Measurements from ENCODE around the gene ZP4. TPM values are rescaled to one million over a fixed set of nuclear protein-coding genes. Genes with fewer than 3 reads are reported as not detected.
A peak's percentile ranks its signal among the peaks of the same experiment; 100 is the strongest.

Gene ZP4
- total and polyA plus RNA-seq, 2 of the 13 experiments (the other 11 are each of a cell fraction or from before 2014, with no cell fraction given): not detected

- no peak for TF ChIP-seq CCAR2 (optimal IDR thresholded peaks at IDR 0.05; ENCODE audit: low read depth, low read length)
- no peak for TF ChIP-seq ZZZ3 (CRISPR knock-in tag; IDR thresholded peaks at IDR 0.05; ENCODE audit: borderline replicate concordance)
- peak; percentile 62; the same call in 1 of the 2 replicates for TF ChIP-seq ZMAT3 (CRISPR knock-in tag; conservative IDR thresholded peaks at IDR 0.05)
- no peak for TF ChIP-seq ZNF17 (CRISPR knock-in tag; IDR thresholded peaks at IDR 0.05)
- TF ChIP-seq ZNF83 (CRISPR knock-in tag; IDR thresholded peaks at IDR 0.05; ENCODE audit: borderline replicate concordance): no peak
- no peak for TF ChIP-seq HNRNPL (IDR thresholded peaks at IDR 0.05; ENCODE audit: low read depth, low read length)
- TF ChIP-seq HOXA7 (CRISPR knock-in tag; IDR thresholded peaks at IDR 0.05): no peak
- TF ChIP-seq ARNT2 (CRISPR knock-in tag; IDR thresholded peaks at IDR 0.05; ENCODE audit: low read depth): peak; percentile 80
- no peak for TF ChIP-seq ZNF484 (CRISPR knock-in tag; IDR thresholded peaks at IDR 0.05; ENCODE audit: borderline replicate concordance, low read depth)
- no peak for TF ChIP-seq THYN1 (CRISPR knock-in tag; IDR thresholded peaks at IDR 0.05; ENCODE audit: borderline replicate concordance, low read depth)
- no peak for TF ChIP-seq SIN3B (IDR thresholded peaks at IDR 0.05; ENCODE audit: low read length)
- no peak for TF ChIP-seq RARG (CRISPR knock-in tag; IDR thresholded peaks at IDR 0.05; ENCODE audit: low read depth)
- TF ChIP-seq ZNF75D (CRISPR knock-in tag; IDR thresholded peaks at IDR 0.05; ENCODE audit: borderline replicate concordance): no peak
- TF ChIP-seq ISL2 (CRISPR knock-in tag; IDR thresholded peaks at IDR 0.05): peak; percentile 74
- TF ChIP-seq ZNF546 (CRISPR knock-in tag; conservative IDR thresholded peaks at IDR 0.05): no peak
- no peak for TF ChIP-seq FOSL1 (CRISPR knock-in tag; IDR thresholded peaks at IDR 0.05; ENCODE audit: borderline replicate concordance)
- no peak for TF ChIP-seq GPN1 (CRISPR knock-in tag; IDR thresholded peaks at IDR 0.05; ENCODE audit: borderline replicate concordance)
- no peak for TF ChIP-seq MAFK (conservative IDR thresholded peaks at IDR 0.05 in 1 of 2, IDR thresholded peaks at IDR 0.05 in 1 of 2; ENCODE audit: low read length in 2 of 2)
- TF ChIP-seq NFIC (IDR thresholded peaks at IDR 0.05; ENCODE audit: low read length): peak; percentile 81
- TF ChIP-seq ZNF432 (CRISPR knock-in tag; IDR thresholded peaks at IDR 0.05; ENCODE audit: borderline replicate concordance): no peak
- no peak for TF ChIP-seq MED13 (CRISPR knock-in tag; IDR thresholded peaks at IDR 0.05)
- no peak for TF ChIP-seq REXO4 (CRISPR knock-in tag; IDR thresholded peaks at IDR 0.05; ENCODE audit: borderline replicate concordance)
- 0 out of 2 replicates have a peak, but pooled peaks have one; percentile 26 for TF ChIP-seq ZNF772 (CRISPR knock-in tag; IDR thresholded peaks at IDR 0.05)
- TF ChIP-seq ZNF329 (CRISPR knock-in tag; IDR thresholded peaks at IDR 0.05; ENCODE audit: low read depth): no peak
- 0 out of 2 replicates have a peak, but pooled peaks have one; percentile 38 for TF ChIP-seq ZNF614 (CRISPR knock-in tag; IDR thresholded peaks at IDR 0.05; ENCODE audit: borderline replicate concordance)
- TF ChIP-seq KDM6A (CRISPR knock-in tag; IDR thresholded peaks at IDR 0.05; ENCODE audit: low read depth): no peak
- TF ChIP-seq ZNF501 (CRISPR knock-in tag; IDR thresholded peaks at IDR 0.05): peak; percentile 84
- TF ChIP-seq AHR (CRISPR knock-in tag; IDR thresholded peaks at IDR 0.05): 0 out of 2 replicates have a peak, but pooled peaks have one; percentile 70
- no peak for TF ChIP-seq ZNF703 (CRISPR knock-in tag; IDR thresholded peaks at IDR 0.05; ENCODE audit: borderline replicate concordance)
- TF ChIP-seq ZNF430 (CRISPR knock-in tag; IDR thresholded peaks at IDR 0.05): peak; percentile 68; the same call in 1 of the 2 replicates
- no peak for TF ChIP-seq KAT7 (CRISPR knock-in tag; IDR thresholded peaks at IDR 0.05; ENCODE audit: borderline replicate concordance)
- TF ChIP-seq ZFP41 (CRISPR knock-in tag; IDR thresholded peaks at IDR 0.05; ENCODE audit: borderline replicate concordance): no peak
- TF ChIP-seq ZMAT5 (CRISPR knock-in tag; IDR thresholded peaks at IDR 0.05; ENCODE audit: borderline replicate concordance, low read depth): no peak
These were observed 26.1 kb downstream of the ZP4 start (continued) for GRCh38 chr1:237864338-237865244.

Measured in HepG2 (cell line).